Activated CD4-positive, CD25-positive, alpha-beta regulatory T cell (primary cell): ENCODE data around the gene TMEM163.
A peak's percentile ranks its signal among the peaks of the same experiment; 100 is the strongest.

ENCODE experiments used
- DNase-seq, 4 experiments: peaks; one replicate each; lab custom pipeline; 2025; lab: John Stamatoyannopoulos, UW

Gene TMEM163

GRCh38 chr2:134435936-134436335 lies 282.9 kb downstream of the TMEM163 start:
- DNase-seq: no peak

GRCh38 chr2:134435505-134435904 lies 283.3 kb downstream of the TMEM163 start:
- DNase-seq: no peak

GRCh38 chr2:134433979-134434378 lies 284.8 kb downstream of the TMEM163 start:
- DNase-seq: no peak

GRCh38 chr2:134433469-134433868 lies 285.3 kb downstream of the TMEM163 start:
- no peak for DNase-seq

GRCh38 chr2:134432435-134432883 lies 286.3 kb downstream of the TMEM163 start:
- no peak for DNase-seq

- no peak for DNase-seq
These were observed 286.9 kb downstream of the TMEM163 start for GRCh38 chr2:134431838-134432434.

GRCh38 chr2:134429886-134430285 lies 288.9 kb downstream of the TMEM163 start:
- no peak for DNase-seq

- DNase-seq: no peak
These were observed 292.1 kb downstream of the TMEM163 start for GRCh38 chr2:134426721-134427120.

- DNase-seq: no peak
These were observed 292.9 kb downstream of the TMEM163 start for GRCh38 chr2:134425724-134426496.

GRCh38 chr2:134421556-134422328 lies 297.1 kb downstream of the TMEM163 start:
- no peak for DNase-seq

GRCh38 chr2:134420920-134421319 lies 297.9 kb downstream of the TMEM163 start:
- DNase-seq: no peak

GRCh38 chr2:134420259-134420658 lies 298.5 kb downstream of the TMEM163 start:
- DNase-seq: no peak

GRCh38 chr2:134417968-134418582 lies 300.7 kb downstream of the TMEM163 start:
- DNase-seq: no peak

GRCh38 chr2:134416637-134417036 lies 302.2 kb downstream of the TMEM163 start:
- no peak for DNase-seq

- DNase-seq: no peak
These were observed 302.8 kb downstream of the TMEM163 start for GRCh38 chr2:134416018-134416417.

GRCh38 chr2:134413912-134414311 lies 304.9 kb downstream of the TMEM163 start:
- DNase-seq: no peak

GRCh38 chr2:134413430-134413829 lies 305.4 kb downstream of the TMEM163 start:
- no peak for DNase-seq

GRCh38 chr2:134412639-134412999 lies 306.2 kb downstream of the TMEM163 start:
- DNase-seq: no peak

GRCh38 chr2:134411828-134412638 lies 306.8 kb downstream of the TMEM163 start:
- peak; percentile 2 to 10 (median 2) for DNase-seq

- no peak for DNase-seq
These were observed 307.4 kb downstream of the TMEM163 start for GRCh38 chr2:134411279-134411827.

GRCh38 chr2:134410831-134411231 lies 308.0 kb downstream of the TMEM163 start:
- no peak for DNase-seq
